HG03103 (cell line): ENCODE results near the gene CCDC167.
"Not testable (repeated sequence)": the region's sequence is repeated elsewhere in the genome, so short reads cannot be mapped to it uniquely, and the experiment has no call there.

ENCODE experiments used
- ATAC-seq: cut with Tn5 transposase; IDR thresholded peaks from one replicate; pipeline ENCODE4 v1.9.1; 2021; ENCODE audit warnings: low read depth; ENCODE audit not compliant: unreplicated experiment

The CCDC167 gene

GRCh38 chr6:37512400-37513011 lies 12.8 kb upstream of the CCDC167 start:
- ATAC-seq = no peak

GRCh38 chr6:37511910-37512399 lies 12.3 kb upstream of the CCDC167 start:
- ATAC-seq = no peak

- ATAC-seq = no peak
These were observed 11.5 kb upstream of the CCDC167 start for GRCh38 chr6:37511201-37511600.

- ATAC-seq = no peak
These were observed 8.2 kb upstream of the CCDC167 start for GRCh38 chr6:37507690-37508421.

- ATAC-seq = no peak
These were observed 7.4 kb upstream of the CCDC167 start for GRCh38 chr6:37507077-37507476.

GRCh38 chr6:37506479-37506878 lies 6.8 kb upstream of the CCDC167 start:
- ATAC-seq = no peak

- no peak for ATAC-seq
These were observed 4.3 kb upstream of the CCDC167 start for GRCh38 chr6:37504024-37504423.

GRCh38 chr6:37503309-37503965 lies 3.7 kb upstream of the CCDC167 start:
- ATAC-seq = no peak

- ATAC-seq = no peak
These were observed 3.1 kb upstream of the CCDC167 start for GRCh38 chr6:37502703-37503291.

GRCh38 chr6:37501632-37502491 lies 2.2 kb upstream of the CCDC167 start:
- no peak for ATAC-seq

GRCh38 chr6:37500904-37501303 lies 1.2 kb upstream of the CCDC167 start:
- ATAC-seq = not testable (repeated sequence)

GRCh38 chr6:37500294-37500608 lies 558 bp upstream of the CCDC167 start:
- no peak for ATAC-seq

GRCh38 chr6:37496951-37497885 lies 2.5 kb downstream of the CCDC167 start:
- ATAC-seq = no peak

GRCh38 chr6:37495244-37495934 lies 4.3 kb downstream of the CCDC167 start:
- ATAC-seq = no peak

GRCh38 chr6:37493661-37493995 lies 6.1 kb downstream of the CCDC167 start:
- ATAC-seq = no peak

- ATAC-seq = no peak
These were observed 6.6 kb downstream of the CCDC167 start for GRCh38 chr6:37492991-37493660.

GRCh38 chr6:37492236-37492972 lies 7.3 kb downstream of the CCDC167 start:
- no peak for ATAC-seq

GRCh38 chr6:37491830-37492208 lies 7.9 kb downstream of the CCDC167 start:
- ATAC-seq = no peak
